K562 (cell line): ENCODE results near the gene PLA2R1. TPM values are rescaled to one million over a fixed set of nuclear protein-coding genes. Genes with fewer than 3 reads are reported as not detected.

Experiments used
- ATAC-seq: fragments of 200-7000 bp; cut with Tn5 transposase; 3 replicates; pipeline ENCODE4 v1.9.1; 2020; ENCODE audit warnings: moderate library complexity
- BruUV-seq: library from RNA; stranded (reverse); fragments of 400-500 nt; replicated peaks from 2 replicates; lab custom pipeline; 2021; lab: Mats Ljungman, UMichigan
- CTCF ChIA-PET: fragments of 300-600 bp; formaldehyde crosslinking; extraction: SDS; loops from one replicate; lab custom pipeline; 2021; ENCODE audit warnings: low intra/inter-chr PET ratio; lab: Yijun Ruan, JAX
- POLR2A ChIA-PET: fragments of 300-600, 350-650 bp; sonication (Branson Sonifier 250); formaldehyde crosslinking; extraction: SDS; loops from one replicate; lab custom pipeline; 2021; ENCODE audit warnings: antibody characterized with exemption, inconsistent platforms; lab: Yijun Ruan, JAX
- DNase-seq, 4 experiments: peaks; one replicate each; pipeline versions ENCODE4 v3.0.0 to v3.0.0-alpha.2; 2011 to 2018; ENCODE audit warnings: low spot score in 3 of 4, mixed read lengths in 3 of 4; ENCODE audit errors: extremely low read depth in 1 of 4
- FAIRE-seq: peaks from 2 replicates; lab custom pipeline; 2011; peaks lifted over from hg19 to GRCh38; lab: Jason Lieb, UNC
- H2AFZ ChIP-seq: 2 replicates; pipeline ENCODE4 v1.6.0; 2011; ENCODE audit warnings: low read depth, low read length, control low read depth, inconsistent platforms
- H3K27ac ChIP-seq: fragments of 200-600 bp; 3 replicates; pipeline ENCODE4 v1.8.0; 2011; ENCODE audit warnings: low read depth, mild to moderate bottlenecking, control low read depth, inconsistent platforms, low read length, moderate library complexity, mixed read lengths; ENCODE audit errors: extremely low read depth
- H3K27me3 ChIP-seq, 2 experiments: fragments of 300-600 bp in 1 of 2; 2 replicates in 1 of 2; 3 replicates in 1 of 2; pipeline versions ENCODE4 v1.6.0 to v1.8.0; 2011; ENCODE audit warnings: inconsistent platforms in 2 of 2, low read length in 2 of 2, mild to moderate bottlenecking in 1 of 2, mixed read lengths in 1 of 2, moderate library complexity in 1 of 2; ENCODE audit not compliant: control insufficient read depth in 2 of 2, insufficient read depth in 2 of 2
- H3K36me3 ChIP-seq: fragments of 300-600 bp; 3 replicates; pipeline ENCODE4 v1.8.0; 2011; ENCODE audit warnings: mild to moderate bottlenecking, low read length, inconsistent platforms; ENCODE audit not compliant: control insufficient read depth, insufficient read depth
- H3K4me1 ChIP-seq, 2 experiments: fragments of 200-600 bp in 1 of 2; replicated peaks in 1 of 2; 2 replicates in 1 of 2; 3 replicates in 1 of 2; pipeline versions ENCODE4 v1.5.1 to v1.8.0; 2011; ENCODE audit warnings: inconsistent platforms in 2 of 2, low read length in 2 of 2, mild to moderate bottlenecking in 1 of 2, mixed read lengths in 1 of 2, moderate library complexity in 1 of 2; ENCODE audit not compliant: control insufficient read depth in 2 of 2, insufficient read depth in 2 of 2
- H3K4me2 ChIP-seq: 2 replicates; pipeline ENCODE4 v1.6.1; 2011; ENCODE audit warnings: low read length, control low read depth, inconsistent platforms, mixed read lengths; ENCODE audit not compliant: insufficient read depth
- H3K4me3 ChIP-seq: fragments of 200-600 bp; sonication (generic), shearing (Covaris generic); 2 replicates; pipeline ENCODE4 v1.5.1; 2016; ENCODE audit warnings: control low read depth, inconsistent platforms
- H3K79me2 ChIP-seq: fragments of 200-600 bp; 3 replicates; pipeline ENCODE4 v1.8.0; 2011; ENCODE audit warnings: low read length, inconsistent platforms; ENCODE audit not compliant: control insufficient read depth, insufficient read depth
- H3K9ac ChIP-seq, 2 experiments: 2 replicates each; pipeline versions ENCODE4 v1.6.0 to v1.6.1; 2011; ENCODE audit warnings: low read depth in 2 of 2, low read length in 2 of 2, control low read depth in 1 of 2, inconsistent platforms in 1 of 2, mild to moderate bottlenecking in 1 of 2, mixed read lengths in 1 of 2; ENCODE audit not compliant: insufficient read depth in 1 of 2
- H3K9me1 ChIP-seq: one replicate; pipeline ENCODE4 v1.6.0; 2011; ENCODE audit warnings: inconsistent platforms, mild to moderate bottlenecking, low read length, moderate library complexity; ENCODE audit not compliant: control insufficient read depth, insufficient read depth
- H3K9me3 ChIP-seq: replicated peaks from 2 replicates; pipeline ENCODE4 v1.5.1; 2011; ENCODE audit warnings: low read depth, low read length, inconsistent platforms; ENCODE audit not compliant: control insufficient read depth, insufficient read depth
- H4K20me1 ChIP-seq: replicated peaks from 2 replicates; pipeline ENCODE4 v1.6.1; 2011; ENCODE audit warnings: low read length, inconsistent platforms, mixed read lengths; ENCODE audit not compliant: control insufficient read depth, insufficient read depth
- DDX20 ChIP-seq: fragments of 450-650 bp; IDR thresholded peaks from 2 replicates; pipeline ENCODE4 v1.6.1; 2016; ENCODE audit warnings: missing genetic modification characterization, low read depth, mild to moderate bottlenecking, missing compliant biosample characterization, moderate library complexity
- DMBX1 ChIP-seq: fragments of 250-450 bp; sonication (Bioruptor Pico); IDR thresholded peaks from 2 replicates; pipeline ENCODE4 v1.8.0; 2022; ENCODE audit warnings: inconsistent platforms, mild to moderate bottlenecking, moderate library complexity, borderline replicate concordance
- E2F4 ChIP-seq: sonication (generic); formaldehyde crosslinking; IDR thresholded peaks from 2 replicates; pipeline ENCODE4 v1.8.0; 2022; ENCODE audit warnings: mild to moderate bottlenecking, low read depth, missing genetic modification reagents
- OTX1 ChIP-seq: fragments of 450-650 bp; formaldehyde crosslinking; IDR thresholded peaks from 2 replicates; pipeline ENCODE4 v1.4.0; 2022; ENCODE audit warnings: mild to moderate bottlenecking
- PTTG1 ChIP-seq: fragments of 450-650 bp; IDR thresholded peaks from 2 replicates; pipeline ENCODE4 v1.6.1; 2016; ENCODE audit warnings: low read depth, mild to moderate bottlenecking, missing genetic modification characterization, missing compliant biosample characterization
- WGBS: fragments of 100-300 bp; shearing (Covaris generic); methylation state at CpG from one replicate; pipeline ENCODE4 v1.1.6; 2016; ENCODE audit warnings: low coverage, mixed read lengths; ENCODE audit not compliant: insufficient coverage; ENCODE audit errors: missing lambda C conversion rate; 5-methylcytosine and 5-hydroxymethylcytosine counted together
- in situ Hi-C: fragments of 300-500 bp; cut with MboI; formaldehyde crosslinking; loops from 4 replicates; pipeline ENCODE4 v1.15.0; 2018; ENCODE audit warnings: inconsistent platforms, mixed read lengths
- intact Hi-C: fragments of 100-400 bp; cut with micrococcal nuclease; formaldehyde crosslinking; loops from 2 replicates; pipeline ENCODE4 v1.14.2; 2022
- polyA plus RNA-seq, 8 experiments: library from polyadenylated mRNA; depleted of rRNA in 4 of 8; stranded (reverse) in 5 of 8; unstranded in 3 of 8; fragments of >200 nt; fragmentation: Nextera tagmentation in 2 of 8; fragmentation: Illumina TruSeq in 1 of 8; extraction: Ambion mirVana in 2 of 8; extraction: Trizol in 1 of 8; gene quantifications; 2 replicates each; pipeline versions ENCODE4 v1.2.1 to v1.2.3, GENCODE V29; 2011 to 2014; ENCODE audit warnings: inconsistent platforms in 1 of 8, missing spikeins in 1 of 8
- total RNA-seq, 7 experiments: library from RNA; depleted of rRNA in 6 of 7; stranded (reverse); fragments of >200 nt in 6 of 7; fragmentation: Illumina TruSeq in 2 of 7; extraction: Trizol in 2 of 7; gene quantifications; 2 replicates each; pipeline versions ENCODE4 v1.2.1 to v1.2.3, GENCODE V29; 2011 to 2021; ENCODE audit warnings: low replicate concordance in 1 of 7
- TF ChIP-seq, protein P1 (sequence below): sonication (generic); formaldehyde crosslinking; IDR thresholded peaks from 2 replicates; pipeline ENCODE4 v1.8.1; 2022; ENCODE audit warnings: missing genetic modification reagents

PLA2R1 gene
- total and polyA plus RNA-seq, 9 of the 15 experiments (the other 6 are each of a cell fraction or from before 2014, with no cell fraction given), result not detected

DNA sequence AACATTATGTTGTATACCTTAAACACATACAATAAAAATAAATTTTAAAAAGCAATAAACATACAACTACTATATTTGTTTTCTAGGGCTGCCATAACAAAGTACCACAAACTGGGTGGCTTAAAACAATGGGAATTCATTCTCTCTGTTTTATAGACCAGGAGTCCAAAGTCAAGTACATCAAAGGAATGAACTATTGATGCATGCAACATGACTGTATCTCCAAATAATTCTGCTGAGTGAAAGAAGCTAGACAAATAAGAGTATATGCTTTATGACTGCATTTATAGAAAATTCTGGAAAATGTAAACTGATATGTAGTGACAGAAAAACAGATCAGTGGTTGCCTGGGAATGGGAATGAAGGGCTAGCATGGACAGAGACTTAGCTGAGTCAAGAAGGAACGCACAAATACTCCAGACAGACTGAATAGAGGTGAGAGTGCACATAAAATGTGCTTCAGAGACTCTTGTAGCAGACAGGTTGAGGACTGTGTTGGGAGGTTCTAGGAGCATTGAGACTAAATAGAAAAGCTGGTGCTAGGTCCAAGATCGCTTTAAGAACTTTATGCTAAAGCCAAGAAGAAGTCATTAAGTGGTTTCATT, 11.0 kb upstream of the PLA2R1 start:
- H3K27me3 ChIP-seq, result no peaks in the 10 kb centered on the region
- H3K79me2 ChIP-seq, result no peaks in the 10 kb centered on the region
- CTCF ChIA-PET, result no interaction called here
- H3K36me3 ChIP-seq, result no peaks in the 10 kb centered on the region
- POLR2A ChIA-PET, result no interaction called here
- BruUV-seq, result no TSS peak
- H3K27ac ChIP-seq, result no peak overlapping the region
- no peak overlapping the region for H2AFZ ChIP-seq
- FAIRE-seq (no peak), DNase-seq (no peak), ATAC-seq (no peak)
- no peak overlapping the region for H3K4me2 ChIP-seq
- H4K20me1 ChIP-seq, result no peaks in the 10 kb centered on the region
- H3K4me1 ChIP-seq, result no peaks in the 10 kb centered on the region
- 0% methylated on average over 2 of the region's 2 CpGs for WGBS
- no peak for TF ChIP-seq DDX20
- TF ChIP-seq DMBX1 (CRISPR knock-in tag), result no peak
- no peak for TF ChIP-seq OTX1
- TF ChIP-seq PTTG1, result no peak
- TF ChIP-seq E2F4, result no peak
- TF ChIP-seq, protein P1, sequence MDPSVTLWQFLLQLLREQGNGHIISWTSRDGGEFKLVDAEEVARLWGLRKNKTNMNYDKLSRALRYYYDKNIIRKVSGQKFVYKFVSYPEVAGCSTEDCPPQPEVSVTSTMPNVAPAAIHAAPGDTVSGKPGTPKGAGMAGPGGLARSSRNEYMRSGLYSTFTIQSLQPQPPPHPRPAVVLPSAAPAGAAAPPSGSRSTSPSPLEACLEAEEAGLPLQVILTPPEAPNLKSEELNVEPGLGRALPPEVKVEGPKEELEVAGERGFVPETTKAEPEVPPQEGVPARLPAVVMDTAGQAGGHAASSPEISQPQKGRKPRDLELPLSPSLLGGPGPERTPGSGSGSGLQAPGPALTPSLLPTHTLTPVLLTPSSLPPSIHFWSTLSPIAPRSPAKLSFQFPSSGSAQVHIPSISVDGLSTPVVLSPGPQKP (CRISPR knock-in tag), result no peak
- no peaks in the 10 kb centered on the region for H3K9me3 ChIP-seq
- intact Hi-C loops (no loop called here), in situ Hi-C loops (no loop called here)
- H3K9me1 ChIP-seq, result no peaks in the 10 kb centered on the region
- H3K9ac ChIP-seq, result no peak overlapping the region
- no peak overlapping the region for H3K4me3 ChIP-seq
